Thoracic aorta (tissue), 2 donors: Measurements from ENCODE around the gene SLC22A23. TPM values are rescaled to one million over a fixed set of nuclear protein-coding genes. Genes with fewer than 3 reads are reported as not detected.

ENCODE experiments used
- ATAC-seq: fragments of 150-250 bp; one replicate; pipeline ENCODE4 v1.8.0; 2017; ENCODE audit warnings: low read depth; ENCODE audit not compliant: insufficient number of reproducible peaks, low FRiP score
- DNase-seq: peaks from one replicate; pipeline ENCODE4 v3.0.0-alpha.2; 2020; ENCODE audit warnings: low spot score
- H3K27ac ChIP-seq, 2 donors: fragments of 200-600 bp; sonication (generic); 1 replicate in 1 of 2; 2 replicates in 1 of 2; pipeline ENCODE4 v1.5.1; 2016; ENCODE audit warnings: mild to moderate bottlenecking in 2 of 2, moderate library complexity in 2 of 2
- H3K27me3 ChIP-seq: fragments of 200-600 bp; sonication (generic); replicated peaks from 2 replicates; pipeline ENCODE4 v1.6.0; 2016; ENCODE audit warnings: mild to moderate bottlenecking; ENCODE audit not compliant: insufficient read depth
- H3K36me3 ChIP-seq: fragments of 200-600 bp; sonication (generic); one replicate; pipeline ENCODE4 v1.5.1; 2016
- H3K4me1 ChIP-seq, 2 donors: fragments of 200-600 bp; sonication (generic); 1 replicate in 1 of 2; 2 replicates in 1 of 2; pipeline versions ENCODE4 v1.5.1 to v1.6.0; 2016; ENCODE audit warnings: low read depth in 2 of 2, mild to moderate bottlenecking in 1 of 2; ENCODE audit not compliant: control insufficient read depth in 1 of 2
- H3K4me3 ChIP-seq: fragments of 200-600 bp; sonication (generic); 2 replicates; pipeline ENCODE4 v1.5.1; 2016; ENCODE audit warnings: mild to moderate bottlenecking
- H3K9me3 ChIP-seq: fragments of 200-600 bp; sonication (generic); 2 replicates; pipeline ENCODE4 v1.5.1; 2016
- total RNA-seq, 2 donors: library from RNA; depleted of rRNA; stranded (reverse); fragments of >200 nt; gene quantifications; one replicate each; pipeline versions ENCODE4 v1.1.0 to v1.2.3, GENCODE V29; 2016
- TF ChIP-seq, protein P1 (sequence below): fragments of 200-600 bp; sonication (generic); IDR thresholded peaks from one replicate; pipeline ENCODE4 v1.5.1; 2019; ENCODE audit warnings: antibody characterized with exemption

The SLC22A23 gene
- total RNA-seq, 2 donors from 2014 or later: 5.1 to 9.7 TPM

DNA sequence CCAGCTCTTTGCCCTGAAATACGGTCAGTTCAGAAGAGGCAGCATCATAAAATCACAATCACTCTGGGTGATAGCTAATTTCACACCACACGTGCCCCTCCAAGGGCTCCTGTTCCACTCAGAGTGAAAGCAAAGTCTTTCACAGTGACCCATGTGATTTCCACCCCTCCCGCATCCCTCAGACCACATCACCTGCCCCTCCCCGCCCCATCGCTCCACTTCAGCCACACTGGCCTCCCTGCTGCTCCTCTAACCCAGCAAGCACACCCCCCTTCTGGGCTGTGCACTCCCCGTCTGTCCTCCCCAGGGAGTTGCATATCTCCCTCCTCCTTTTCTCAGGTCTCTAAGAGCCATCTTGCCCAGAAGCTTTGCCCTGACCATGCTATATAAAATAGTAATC lies 123.6 kb downstream of the SLC22A23 start:
- TF ChIP-seq, protein P1, sequence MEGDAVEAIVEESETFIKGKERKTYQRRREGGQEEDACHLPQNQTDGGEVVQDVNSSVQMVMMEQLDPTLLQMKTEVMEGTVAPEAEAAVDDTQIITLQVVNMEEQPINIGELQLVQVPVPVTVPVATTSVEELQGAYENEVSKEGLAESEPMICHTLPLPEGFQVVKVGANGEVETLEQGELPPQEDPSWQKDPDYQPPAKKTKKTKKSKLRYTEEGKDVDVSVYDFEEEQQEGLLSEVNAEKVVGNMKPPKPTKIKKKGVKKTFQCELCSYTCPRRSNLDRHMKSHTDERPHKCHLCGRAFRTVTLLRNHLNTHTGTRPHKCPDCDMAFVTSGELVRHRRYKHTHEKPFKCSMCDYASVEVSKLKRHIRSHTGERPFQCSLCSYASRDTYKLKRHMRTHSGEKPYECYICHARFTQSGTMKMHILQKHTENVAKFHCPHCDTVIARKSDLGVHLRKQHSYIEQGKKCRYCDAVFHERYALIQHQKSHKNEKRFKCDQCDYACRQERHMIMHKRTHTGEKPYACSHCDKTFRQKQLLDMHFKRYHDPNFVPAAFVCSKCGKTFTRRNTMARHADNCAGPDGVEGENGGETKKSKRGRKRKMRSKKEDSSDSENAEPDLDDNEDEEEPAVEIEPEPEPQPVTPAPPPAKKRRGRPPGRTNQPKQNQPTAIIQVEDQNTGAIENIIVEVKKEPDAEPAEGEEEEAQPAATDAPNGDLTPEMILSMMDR: no peak
- Histone ChIP-seq H3K4me3 (no peak overlapping the region), H3K27me3 (no peaks in the 10 kb centered on the region), H3K36me3 (no peaks in the 10 kb centered on the region), H3K9me3 (no peaks in the 10 kb centered on the region), H3K4me1 (peaks cover 0 to 10% of the 10 kb centered on the region in 2 donors), H3K27ac (no peak overlapping the region)
- no peak for ATAC-seq
- DNase-seq: no peak

- ATAC-seq (no peak), DNase-seq (no peak)
- Histone ChIP-seq H3K27me3 (no peaks in the 10 kb centered on the region), H3K9me3 (no peaks in the 10 kb centered on the region), H3K4me1 (peaks cover 0 to 10% of the 10 kb centered on the region in 2 donors), H3K27ac (no peak overlapping the region), H3K36me3 (no peaks in the 10 kb centered on the region), H3K4me3 (no peak overlapping the region)
- TF ChIP-seq, protein P1: no peak
These were observed 124.9 kb downstream of the SLC22A23 start for GRCh38 chr6:3331971-3332370.

GRCh38 chr6:3331494-3331893 lies 125.4 kb downstream of the SLC22A23 start:
- H3K36me3 ChIP-seq: no peaks in the 10 kb centered on the region
- no peak overlapping the region for H3K27ac ChIP-seq
- no peak overlapping the region for H3K4me3 ChIP-seq
- DNase-seq: no peak
- peaks cover 0 to 10% of the 10 kb centered on the region in 2 donors for H3K4me1 ChIP-seq
- no peak for ATAC-seq
- H3K9me3 ChIP-seq: no peaks in the 10 kb centered on the region
- no peaks in the 10 kb centered on the region for H3K27me3 ChIP-seq
- TF ChIP-seq, protein P1: no peak

DNA sequence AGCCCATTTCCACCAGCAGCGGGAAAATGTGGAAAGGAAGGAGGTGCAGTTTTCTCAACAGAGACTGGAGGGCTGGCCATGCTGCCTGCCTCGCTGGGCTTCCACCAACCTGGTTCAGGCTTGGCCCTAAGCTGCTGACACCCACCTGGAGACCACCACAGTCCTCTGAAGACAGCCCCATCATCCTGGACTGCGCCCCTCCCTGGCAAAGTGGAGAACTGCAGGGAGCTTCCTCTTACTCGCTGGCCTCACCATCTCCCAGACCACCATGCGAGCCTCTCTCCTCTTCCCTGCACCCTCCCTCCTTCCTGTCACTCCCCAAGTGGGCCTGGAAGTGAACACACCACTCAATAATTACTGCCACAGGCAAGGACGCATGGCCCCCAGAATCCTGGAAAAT lies 126.7 kb downstream of the SLC22A23 start:
- Histone ChIP-seq H3K27ac (no peak overlapping the region), H3K9me3 (no peaks in the 10 kb centered on the region), H3K27me3 (no peaks in the 10 kb centered on the region), H3K4me3 (no peak overlapping the region), H3K4me1 (peaks cover 0 to 10% of the 10 kb centered on the region in 2 donors), H3K36me3 (no peaks in the 10 kb centered on the region)
- TF ChIP-seq, protein P1: no peak
- no peak for ATAC-seq
- no peak for DNase-seq

DNA sequence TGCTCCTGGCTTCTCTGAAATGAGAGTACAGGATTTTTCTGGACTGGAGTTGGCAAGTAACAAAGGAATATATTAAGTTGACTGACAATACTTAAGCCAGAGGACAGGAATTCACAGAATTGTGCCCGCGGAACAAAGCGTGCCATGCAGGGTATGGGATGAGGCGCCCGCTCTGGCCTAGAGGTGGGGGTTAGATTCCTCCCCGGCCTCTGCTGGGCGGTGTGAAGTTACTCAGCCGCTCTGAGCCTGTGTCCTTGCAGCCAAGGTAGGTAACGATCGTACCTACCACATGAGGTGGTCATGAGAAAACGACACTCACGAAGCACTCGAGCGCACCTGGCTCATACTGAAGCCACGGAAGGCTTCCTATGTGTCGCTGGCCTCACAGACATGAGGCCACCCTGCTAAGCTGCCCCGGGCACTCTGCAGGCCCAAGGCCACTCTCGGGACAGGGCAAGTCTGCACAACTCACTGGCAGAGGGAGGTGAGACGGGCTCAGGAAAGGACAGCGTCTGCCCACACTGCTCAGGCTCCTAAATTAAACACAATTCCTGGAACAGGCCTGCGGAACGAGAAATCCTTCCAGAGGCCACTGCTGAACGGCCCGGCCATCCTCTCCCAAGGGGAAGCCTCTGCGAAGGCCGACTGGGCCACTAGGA lies 127.3 kb downstream of the SLC22A23 start:
- no peak for DNase-seq
- TF ChIP-seq, protein P1: no peak
- ATAC-seq: no peak

More for the DNA sequence above, 127.3 kb downstream of the SLC22A23 start:
- H3K27me3 ChIP-seq: no peaks in the 10 kb centered on the region
- H3K9me3 ChIP-seq: no peaks in the 10 kb centered on the region
- H3K36me3 ChIP-seq: no peaks in the 10 kb centered on the region
- H3K4me3 ChIP-seq: no peak overlapping the region
- H3K4me1 ChIP-seq: peaks cover 0 to 5% of the 10 kb centered on the region in 2 donors
- H3K27ac ChIP-seq: no peak overlapping the region
